IMR-90 (cell line): ENCODE measurements around the gene UNC13A. TPM values are rescaled to one million over a fixed set of nuclear protein-coding genes. Genes with fewer than 3 reads are reported as not detected.

ENCODE experiments used
- ATAC-seq: fragments of 200-7000 bp; cut with Tn5 transposase; 2 replicates; pipeline ENCODE4 v1.9.1; 2020; ENCODE audit warnings: low read depth, mild to moderate bottlenecking, moderate library complexity
- BruUV-seq: library from RNA; stranded (reverse); fragments of 400-500 nt; replicated peaks from 2 replicates; lab custom pipeline; 2021; lab: Mats Ljungman, UMichigan
- CTCF ChIA-PET: fragments of 300-600 bp; formaldehyde crosslinking; extraction: SDS; loops from one replicate; lab custom pipeline; 2021; ENCODE audit warnings: antibody characterized with exemption; lab: Yijun Ruan, JAX
- POLR2A ChIA-PET: fragments of 300-600 bp; sonication (Branson Sonifier 250); formaldehyde crosslinking; loops from one replicate; lab custom pipeline; 2022; ENCODE audit warnings: antibody characterized with exemption; ENCODE audit not compliant: unreplicated experiment; lab: Charles Lee
- DNase-seq: peaks from one replicate; pipeline ENCODE4 v3.0.0; 2013
- H2AFZ ChIP-seq: replicated peaks from 2 replicates; pipeline ENCODE3; 2013; ENCODE audit warnings: low read length, mild to moderate bottlenecking; ENCODE audit not compliant: poor library complexity
- H2AK5ac ChIP-seq: 2 replicates; pipeline ENCODE4 v1.6.1; 2013; ENCODE audit warnings: low read depth, low read length, inconsistent platforms
- H2AK9ac ChIP-seq: replicated peaks from 2 replicates; pipeline ENCODE3; 2013; ENCODE audit warnings: mild to moderate bottlenecking, low read depth, low read length, moderate library complexity; ENCODE audit not compliant: poor library complexity
- H2BK120ac ChIP-seq: 2 replicates; pipeline ENCODE4 v1.6.1; 2013; ENCODE audit warnings: low read depth, low read length, inconsistent platforms
- H2BK15ac ChIP-seq: 3 replicates; pipeline ENCODE4 v1.6.1; 2013; ENCODE audit warnings: low read depth, low read length, inconsistent platforms
- H2BK20ac ChIP-seq: 2 replicates; pipeline ENCODE4 v1.6.1; 2013; ENCODE audit warnings: low read depth, mild to moderate bottlenecking, inconsistent platforms, low read length, moderate library complexity
- H2BK5ac ChIP-seq: 2 replicates; pipeline ENCODE4 v1.6.1; 2013; ENCODE audit warnings: mild to moderate bottlenecking, low read depth, low read length, inconsistent platforms; ENCODE audit not compliant: poor library complexity, severe bottlenecking
- H3K14ac ChIP-seq: replicated peaks from 2 replicates; pipeline ENCODE4 v1.6.1; 2013; ENCODE audit warnings: low read depth, low read length, inconsistent platforms
- H3K18ac ChIP-seq: 2 replicates; pipeline ENCODE4 v1.6.1; 2013; ENCODE audit warnings: low read depth, low read length, control low read depth
- H3K23ac ChIP-seq: 2 replicates; pipeline ENCODE4 v1.6.1; 2013; ENCODE audit warnings: low read depth, low read length, inconsistent platforms
- H3K27ac ChIP-seq: 2 replicates; pipeline ENCODE4 v1.5.1; 2013; ENCODE audit warnings: mild to moderate bottlenecking, control low read depth, low read length; ENCODE audit not compliant: insufficient read depth
- H3K27me3 ChIP-seq: 2 replicates; pipeline ENCODE4 v1.6.1; 2013; ENCODE audit warnings: low read length; ENCODE audit not compliant: control insufficient read depth, insufficient read depth
- H3K36me3 ChIP-seq: 2 replicates; pipeline ENCODE4 v1.6.1; 2013; ENCODE audit warnings: low read length, mixed read lengths; ENCODE audit not compliant: control insufficient read depth, insufficient read depth
- H3K4ac ChIP-seq: 2 replicates; pipeline ENCODE4 v1.6.1; 2013; ENCODE audit warnings: low read depth, low read length, inconsistent platforms
- H3K4me1 ChIP-seq: 2 replicates; pipeline ENCODE4 v1.6.1; 2013; ENCODE audit warnings: low read length, mixed read lengths; ENCODE audit not compliant: control insufficient read depth, insufficient read depth
- H3K4me2 ChIP-seq: 2 replicates; pipeline ENCODE4 v1.6.1; 2013; ENCODE audit warnings: low read depth, mild to moderate bottlenecking, control low read depth, low read length, moderate library complexity
- H3K4me3 ChIP-seq: 2 replicates; pipeline ENCODE4 v1.5.1; 2013; ENCODE audit warnings: low read depth, mild to moderate bottlenecking, control low read depth, low read length, moderate library complexity; ENCODE audit not compliant: insufficient read depth
- H3K56ac ChIP-seq: 2 replicates; pipeline ENCODE4 v1.6.1; 2013; ENCODE audit warnings: low read length, inconsistent platforms; ENCODE audit not compliant: insufficient read depth; ENCODE audit errors: extremely low read depth
- H3K79me1 ChIP-seq, 2 experiments: 2 replicates each; pipeline ENCODE4 v1.6.1; 2013; ENCODE audit warnings: low read length in 2 of 2, inconsistent platforms in 1 of 2, low read depth in 1 of 2
- H3K9ac ChIP-seq: 2 replicates; pipeline ENCODE4 v1.6.1; 2013; ENCODE audit warnings: low read depth, low read length, control low read depth
- H3K9me1 ChIP-seq: 2 replicates; pipeline ENCODE4 v1.6.1; 2013; ENCODE audit warnings: low read length, inconsistent platforms; ENCODE audit not compliant: insufficient read depth
- H3K9me3 ChIP-seq: 2 replicates; pipeline ENCODE4 v1.6.1; 2013; ENCODE audit warnings: low read length; ENCODE audit not compliant: control insufficient read depth, insufficient read depth
- H4K20me1 ChIP-seq: 2 replicates; pipeline ENCODE4 v1.6.1; 2013; ENCODE audit warnings: low read length, inconsistent platforms; ENCODE audit not compliant: insufficient read depth
- H4K5ac ChIP-seq: 2 replicates; pipeline ENCODE4 v1.6.1; 2013; ENCODE audit warnings: mild to moderate bottlenecking, low read depth, low read length, control low read depth
- H4K8ac ChIP-seq, 2 experiments: 2 replicates each; pipeline ENCODE4 v1.6.1; 2013; ENCODE audit warnings: low read depth in 2 of 2, low read length in 2 of 2, control low read depth in 1 of 2, inconsistent platforms in 1 of 2
- H4K91ac ChIP-seq: 2 replicates; pipeline ENCODE4 v1.6.1; 2013; ENCODE audit warnings: low read depth, low read length, inconsistent platforms; ENCODE audit not compliant: insufficient read depth
- CEBPB ChIP-seq: IDR thresholded peaks from 2 replicates; pipeline ENCODE4 v1.6.1; 2012; ENCODE audit warnings: low read depth, low read length, improper control_type of control experiment
- MXI1 ChIP-seq: IDR thresholded peaks from 2 replicates; pipeline ENCODE4 v1.6.1; 2012; ENCODE audit warnings: low read depth, mild to moderate bottlenecking, low read length, moderate library complexity, borderline replicate concordance
- POLR2A ChIP-seq: IDR thresholded peaks from 2 replicates; pipeline ENCODE4 v1.6.1; 2012; ENCODE audit warnings: mild to moderate bottlenecking, low read depth, low read length
- SMC3 ChIP-seq: fragments of 150-350 bp; IDR thresholded peaks from 2 replicates; pipeline ENCODE4 v1.6.1; 2016; ENCODE audit warnings: low read depth, mild to moderate bottlenecking, antibody characterized with exemption, low read length, moderate library complexity
- WGBS, 2 experiments: methylation state at CpG; one replicate each; pipeline versions ENCODE4 v1.1.5 to v1.1.7; 2013; ENCODE audit warnings: missing lambda C conversion rate in 2 of 2; ENCODE audit not compliant: insufficient read length in 1 of 2; ENCODE audit errors: extremely low coverage in 2 of 2; 5-methylcytosine and 5-hydroxymethylcytosine counted together
- dilution Hi-C: fragments of 300-500 bp; cut with HindIII; formaldehyde crosslinking; loops from one replicate; pipeline ENCODE4 v1.14.3; 2018; ENCODE audit warnings: low sequenced_read_pairs; ENCODE audit not compliant: unreplicated experiment
- in situ Hi-C: fragments of 300-500 bp; cut with MboI; formaldehyde crosslinking; loops from 3 replicates; pipeline ENCODE4 v1.14.3; 2019; ENCODE audit warnings: low sequenced_read_pairs, inconsistent platforms, mixed read lengths
- intact Hi-C: fragments of 100-400 bp; cut with micrococcal nuclease; formaldehyde crosslinking; loops from 2 replicates; pipeline ENCODE4 v1.10.0; 2022
- polyA plus RNA-seq, 3 experiments: library from polyadenylated mRNA; depleted of rRNA; stranded (reverse); fragments of >200 nt; gene quantifications; 2 replicates each; pipeline ENCODE4 v1.2.3, GENCODE V29; 2012; ENCODE audit warnings: low replicate concordance in 1 of 3
- total RNA-seq: library from RNA; depleted of rRNA; stranded (reverse); fragments of >200 nt; gene quantifications from 2 replicates; pipeline ENCODE4 v1.2.3, GENCODE V29; 2012
- TF ChIP-seq, protein P1 (sequence below): fragments of 150-350 bp; IDR thresholded peaks from 2 replicates; pipeline ENCODE4 v1.6.1; 2017; ENCODE audit warnings: mild to moderate bottlenecking, antibody characterized with exemption, low read length, low read depth

Gene UNC13A
- total and polyA plus RNA-seq, 2 of the 4 experiments (the other 2 are of a cell fraction) = 0.18 to 0.22 TPM

DNA sequence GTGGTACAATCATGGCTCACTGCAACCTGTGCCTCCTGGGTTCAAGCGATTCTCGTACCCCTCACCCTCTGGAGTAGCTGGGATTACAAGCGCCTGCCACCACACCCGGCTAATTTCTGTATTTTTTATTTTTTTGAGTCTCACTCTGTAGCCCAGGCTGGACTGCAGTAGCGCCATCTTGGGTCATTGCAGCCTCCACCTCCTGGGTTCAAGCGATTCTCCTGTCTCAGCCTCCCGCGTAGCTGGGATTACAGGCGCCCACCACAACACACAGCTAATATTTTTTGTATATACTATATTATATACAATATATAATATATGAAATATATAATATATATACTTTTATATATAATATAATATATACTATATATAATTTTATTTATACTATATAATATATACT is 80.2 kb downstream of the UNC13A start:
- no peaks in the 10 kb centered on the region for H3K4me1 ChIP-seq
- H3K9me1 ChIP-seq = no peaks in the 10 kb centered on the region; the same call in 1 of the 2 replicates
- no peak overlapping the region for H4K5ac ChIP-seq
- no peak overlapping the region for H3K4me3 ChIP-seq
- no CpG with 5 or more reads among the region's 9 CpGs for WGBS, 2 experiments
- no peak overlapping the region for H2BK120ac ChIP-seq
- H2BK5ac ChIP-seq = no peak overlapping the region
- H3K4me2 ChIP-seq = no peak overlapping the region
- no peak overlapping the region for H2BK20ac ChIP-seq
- intact Hi-C loops = no loop called here
- dilution Hi-C loops = no loop called here
- DNase-seq (no peak), ATAC-seq (no peak)
- no peaks in the 10 kb centered on the region for H3K9me3 ChIP-seq
- H3K4ac ChIP-seq = no peak overlapping the region
- no peak overlapping the region for H3K9ac ChIP-seq
- H4K20me1 ChIP-seq = no peaks in the 10 kb centered on the region
- no peak overlapping the region for H3K14ac ChIP-seq
- TF ChIP-seq MXI1 (no peak), POLR2A (no peak), SMC3 (no peak), CEBPB (no peak)
- TF ChIP-seq, protein P1, sequence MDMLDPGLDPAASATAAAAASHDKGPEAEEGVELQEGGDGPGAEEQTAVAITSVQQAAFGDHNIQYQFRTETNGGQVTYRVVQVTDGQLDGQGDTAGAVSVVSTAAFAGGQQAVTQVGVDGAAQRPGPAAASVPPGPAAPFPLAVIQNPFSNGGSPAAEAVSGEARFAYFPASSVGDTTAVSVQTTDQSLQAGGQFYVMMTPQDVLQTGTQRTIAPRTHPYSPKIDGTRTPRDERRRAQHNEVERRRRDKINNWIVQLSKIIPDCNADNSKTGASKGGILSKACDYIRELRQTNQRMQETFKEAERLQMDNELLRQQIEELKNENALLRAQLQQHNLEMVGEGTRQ = no peak
- peaks cover 6% of the 10 kb centered on the region; the same call in 1 of the 2 replicates for H3K27me3 ChIP-seq
- H3K36me3 ChIP-seq = no peaks in the 10 kb centered on the region
- H2BK15ac ChIP-seq = no peak overlapping the region
- no TSS peak for BruUV-seq
- H3K79me1 ChIP-seq = no peaks in the 10 kb centered on the region
- H2AFZ ChIP-seq = no peak overlapping the region
- H2AK9ac ChIP-seq = no peak overlapping the region
- no peak overlapping the region for H4K8ac ChIP-seq
- POLR2A ChIA-PET = no interaction called here
- no peak overlapping the region for H3K18ac ChIP-seq
- no peak overlapping the region for H3K27ac ChIP-seq
- no peak overlapping the region for H2AK5ac ChIP-seq
- H3K23ac ChIP-seq = no peak overlapping the region
- no peak overlapping the region for H4K91ac ChIP-seq
- CTCF ChIA-PET = no interaction called here
- H3K56ac ChIP-seq = no peak overlapping the region
- in situ Hi-C loops = no loop called here
